ENCODE measurements around the gene LPAR3.

DNA sequence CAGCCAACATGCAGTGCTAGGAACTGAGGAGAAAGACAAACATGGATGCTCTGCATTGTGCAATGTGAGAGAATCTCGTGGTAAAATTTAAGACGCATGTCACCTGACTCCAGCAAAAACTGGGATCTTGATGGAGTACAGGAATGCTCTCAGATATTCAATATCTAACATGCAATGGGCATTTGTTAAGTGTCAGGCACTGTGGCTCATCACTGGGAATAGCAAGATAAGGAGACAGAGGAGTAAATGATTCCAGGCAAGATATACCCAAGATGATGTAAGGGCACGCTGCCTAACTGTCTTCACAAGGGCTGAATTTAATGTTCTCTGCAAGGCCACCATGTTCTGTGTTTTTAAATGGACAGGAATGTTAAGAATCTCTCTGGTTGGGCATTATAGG lies 67.8 kb downstream of the LPAR3 start:
- TF ChIP-seq CTCF (IDR thresholded peaks at IDR 0.05) (no peak), CBX8 (IDR thresholded peaks at IDR 0.05) (no peak), RAD21 (conservative IDR thresholded peaks at IDR 0.05 in 1 of 2, IDR thresholded peaks at IDR 0.05 in 1 of 2) (no peak), POLR2A (IDR thresholded peaks at IDR 0.05; ENCODE audit: low read length) (no peak), RFX5 (IDR thresholded peaks at IDR 0.05) (no peak), MAZ (IDR thresholded peaks at IDR 0.05; ENCODE audit: borderline replicate concordance, low read depth, low read length) (no peak), CHD2 (IDR thresholded peaks at IDR 0.05; ENCODE audit: low read length, partially characterized antibody) (no peak), NR3C1 (IDR thresholded peaks at IDR 0.05) (no peak), RCOR1 (IDR thresholded peaks at IDR 0.05; ENCODE audit: low read depth, low read length) (no peak)
- TF ChIP-seq, protein P1, sequence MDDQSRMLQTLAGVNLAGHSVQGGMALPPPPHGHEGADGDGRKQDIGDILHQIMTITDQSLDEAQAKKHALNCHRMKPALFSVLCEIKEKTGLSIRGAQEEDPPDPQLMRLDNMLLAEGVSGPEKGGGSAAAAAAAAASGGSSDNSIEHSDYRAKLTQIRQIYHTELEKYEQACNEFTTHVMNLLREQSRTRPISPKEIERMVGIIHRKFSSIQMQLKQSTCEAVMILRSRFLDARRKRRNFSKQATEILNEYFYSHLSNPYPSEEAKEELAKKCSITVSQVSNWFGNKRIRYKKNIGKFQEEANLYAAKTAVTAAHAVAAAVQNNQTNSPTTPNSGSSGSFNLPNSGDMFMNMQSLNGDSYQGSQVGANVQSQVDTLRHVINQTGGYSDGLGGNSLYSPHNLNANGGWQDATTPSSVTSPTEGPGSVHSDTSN (IDR thresholded peaks at IDR 0.05): no peak
